Measurements from ENCODE around the gene DENND4A.

- TF ChIP-seq EP300 (IDR thresholded peaks at IDR 0.05; ENCODE audit: borderline replicate concordance in 1 of 2, control insufficient read depth in 1 of 2, low read depth in 2 of 2, low read length in 2 of 2) (no peak), TCF3 (IDR thresholded peaks at IDR 0.05; ENCODE audit: borderline replicate concordance, insufficient read depth, low read depth, low read length) (no peak), CEBPB (IDR thresholded peaks at IDR 0.05; ENCODE audit: borderline replicate concordance in 1 of 2, low read depth in 2 of 2, low read length in 2 of 2) (no peak)
These were observed 28.9 kb downstream of the DENND4A start for GRCh38 chr15:65762914-65763787.

Measured in GM12878 (cell line).